Endothelial cell of umbilical vein (primary cell): ENCODE results near the gene DYNC2H1. TPM values are rescaled to one million over a fixed set of nuclear protein-coding genes. Genes with fewer than 3 reads are reported as not detected.

Experiments
- BruUV-seq: library from RNA; stranded (reverse); fragments of 400-500 nt; replicated peaks from 2 replicates; lab custom pipeline; 2021; lab: Mats Ljungman, UMichigan
- CTCF ChIA-PET: fragments of 300-600, 350-600 bp; sonication (Branson Sonifier 250); formaldehyde crosslinking; loops from one replicate; lab custom pipeline; 2021; ENCODE audit warnings: antibody characterized with exemption, inconsistent platforms; lab: Charles Lee
- POLR2A ChIA-PET: fragments of 300-600, 350-600 bp; sonication (Branson Sonifier 250); formaldehyde crosslinking; loops from one replicate; lab custom pipeline; 2021; ENCODE audit warnings: antibody characterized with exemption, inconsistent platforms; lab: Charles Lee
- DNase-seq: peaks from one replicate; pipeline ENCODE4 v3.0.0-alpha.2; 2011; ENCODE audit warnings: low read depth, low spot score
- FAIRE-seq: peaks from 2 replicates; lab custom pipeline; 2011; peaks lifted over from hg19 to GRCh38; lab: Jason Lieb, UNC
- H2AFZ ChIP-seq: 2 replicates; pipeline ENCODE4 v1.6.0; 2012; ENCODE audit warnings: low read depth, low read length, control low read depth, inconsistent platforms
- H3K27ac ChIP-seq: 2 replicates; pipeline ENCODE4 v1.5.1; 2011; ENCODE audit warnings: low read depth, mild to moderate bottlenecking, control low read depth, low read length, moderate library complexity; ENCODE audit not compliant: insufficient read depth
- H3K27me3 ChIP-seq, 2 experiments: 2 replicates each; pipeline versions ENCODE4 v1.6.0 to v1.6.1; 2011; ENCODE audit warnings: low read length in 2 of 2, mixed read lengths in 1 of 2; ENCODE audit not compliant: control insufficient read depth in 2 of 2, insufficient read depth in 2 of 2
- H3K36me3 ChIP-seq, 2 experiments: 2 replicates in 1 of 2; 3 replicates in 1 of 2; pipeline ENCODE4 v1.5.1; 2011; ENCODE audit warnings: low read length in 2 of 2, mild to moderate bottlenecking in 1 of 2, moderate library complexity in 1 of 2; ENCODE audit not compliant: control insufficient read depth in 2 of 2, insufficient read depth in 2 of 2; ENCODE audit errors: extremely low read depth in 1 of 2
- H3K4me1 ChIP-seq: 3 replicates; pipeline ENCODE4 v1.5.1; 2011; ENCODE audit warnings: mild to moderate bottlenecking, low read length; ENCODE audit not compliant: control insufficient read depth, insufficient read depth; ENCODE audit errors: extremely low read depth
- H3K4me2 ChIP-seq: 2 replicates; pipeline ENCODE4 v1.6.1; 2011; ENCODE audit warnings: low read length, control low read depth, mixed read lengths; ENCODE audit not compliant: insufficient read depth
- H3K4me3 ChIP-seq, 3 experiments: fragments of 200-600 bp in 1 of 3; sonication (generic), shearing (Covaris generic) in 1 of 3; replicated peaks in 1 of 3; 2 replicates each; pipeline ENCODE4 v1.5.1; 2011 to 2016; ENCODE audit warnings: control low read depth in 3 of 3, low read length in 3 of 3, mild to moderate bottlenecking in 2 of 3, inconsistent platforms in 1 of 3, low read depth in 1 of 3, moderate library complexity in 1 of 3; ENCODE audit not compliant: insufficient read depth in 1 of 3
- H3K79me2 ChIP-seq: 2 replicates; pipeline ENCODE4 v1.6.0; 2012; ENCODE audit warnings: low read length, inconsistent platforms; ENCODE audit not compliant: control insufficient read depth, insufficient read depth
- H3K9ac ChIP-seq: replicated peaks from 2 replicates; pipeline ENCODE3; 2011; ENCODE audit warnings: low read length, control low read depth; ENCODE audit not compliant: insufficient read depth; ENCODE audit errors: extremely low read depth
- H3K9me1 ChIP-seq: replicated peaks from 3 replicates; pipeline ENCODE4 v1.6.0; 2011; ENCODE audit warnings: mild to moderate bottlenecking, low read length; ENCODE audit not compliant: control insufficient read depth, insufficient read depth; ENCODE audit errors: extremely low read depth
- H3K9me3 ChIP-seq: replicated peaks from 2 replicates; pipeline ENCODE4 v1.5.1; 2012; ENCODE audit warnings: low read length, inconsistent platforms; ENCODE audit not compliant: control insufficient read depth, insufficient read depth
- H4K20me1 ChIP-seq: replicated peaks from 2 replicates; pipeline ENCODE3; 2011; ENCODE audit warnings: mild to moderate bottlenecking, low read length; ENCODE audit not compliant: control insufficient read depth, insufficient read depth; ENCODE audit errors: extremely low read depth
- CTCF ChIP-seq, 2 donors: IDR thresholded peaks; 1 replicate in 1 of 2; 2 replicates in 1 of 2; pipeline ENCODE4 v1.5.1; 2011; ENCODE audit warnings: low read length in 2 of 2, mild to moderate bottlenecking in 2 of 2, moderate library complexity in 2 of 2, control low read depth in 1 of 2, inconsistent platforms in 1 of 2, low read depth in 1 of 2; ENCODE audit not compliant: insufficient read depth in 1 of 2; ENCODE audit errors: extremely low read depth in 1 of 2
- EZH2 ChIP-seq: IDR thresholded peaks from 2 replicates; pipeline ENCODE4 v1.6.1; 2012; ENCODE audit warnings: borderline replicate concordance, low read depth, mild to moderate bottlenecking, moderate library complexity, low read length, inconsistent platforms; ENCODE audit not compliant: severe bottlenecking
- GATA2 ChIP-seq: IDR thresholded peaks from 2 replicates; pipeline ENCODE4 v1.7.0; 2011; ENCODE audit warnings: low read depth, mild to moderate bottlenecking, moderate library complexity, mixed read lengths, low read length; ENCODE audit not compliant: insufficient read length, insufficient read depth
- JUN ChIP-seq: IDR thresholded peaks from 2 replicates; pipeline ENCODE4 v1.6.1; 2011; ENCODE audit warnings: borderline replicate concordance, low read depth; ENCODE audit not compliant: insufficient read length, insufficient read depth
- MYC ChIP-seq: IDR thresholded peaks from one replicate; pipeline ENCODE4 v1.6.1; 2011; ENCODE audit warnings: mild to moderate bottlenecking, low read depth, low read length
- POLR2A ChIP-seq: IDR thresholded peaks from 2 replicates; pipeline ENCODE4 v1.6.1; 2012; ENCODE audit warnings: low read depth, mild to moderate bottlenecking, control low read depth, low read length
- POLR2AphosphoS5 ChIP-seq: IDR thresholded peaks from 2 replicates; pipeline ENCODE4 v1.6.1; 2012; ENCODE audit warnings: low read depth, mild to moderate bottlenecking, control low read depth, low read length, moderate library complexity; ENCODE audit not compliant: insufficient read depth
- dilution Hi-C: fragments of 300-500 bp; cut with MboI; formaldehyde crosslinking; loops from one replicate; pipeline ENCODE4 v1.15.0; 2019; ENCODE audit warnings: low sequenced_read_pairs; ENCODE audit not compliant: extremely low pct_ligation_motif_present
- intact Hi-C: fragments of 100-400 bp; cut with micrococcal nuclease; formaldehyde crosslinking; loops from one replicate; pipeline ENCODE4 v1.10.0; 2022
- polyA plus RNA-seq, 4 experiments: library from polyadenylated mRNA; depleted of rRNA in 3 of 4; stranded (reverse) in 3 of 4; unstranded in 1 of 4; fragments of >200 nt; gene quantifications; 2 replicates each; pipeline versions ENCODE4 v1.2.1 to v1.2.3, GENCODE V29; 2011 to 2012; ENCODE audit warnings: missing spikeins in 1 of 4
- total RNA-seq: library from RNA; stranded (reverse); gene quantifications from 2 replicates; pipeline ENCODE4 v1.2.3, GENCODE V29; 2021
- TF ChIP-seq, protein P1 (sequence below): IDR thresholded peaks from 2 replicates; pipeline ENCODE4 v1.6.1; 2011; ENCODE audit not compliant: insufficient read depth, insufficient read length

Gene DYNC2H1
- total and polyA plus RNA-seq, 2 donors (not counting 3 experiments of a cell fraction or from before 2014, with no cell fraction given), result 1.9 to 4.2 TPM

DNA sequence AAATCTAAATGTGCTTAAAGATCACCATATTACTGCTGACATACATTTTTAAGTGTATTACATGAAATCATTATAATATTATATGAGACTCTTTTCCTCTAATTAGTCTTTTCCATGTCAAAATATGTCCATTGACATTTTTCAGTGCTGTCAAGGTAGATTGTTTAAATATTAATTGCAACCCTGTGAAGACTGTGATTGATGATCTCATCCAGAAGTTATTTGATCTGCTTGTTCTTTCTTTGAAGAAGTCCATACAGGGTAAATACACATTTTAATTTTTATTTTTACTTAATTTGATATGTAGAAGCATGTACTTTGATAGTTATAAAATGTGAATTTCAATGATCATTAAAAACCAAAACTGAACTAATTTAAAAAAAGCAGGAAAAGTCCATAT lies 38.4 kb downstream of the DYNC2H1 start:
- DNase-seq (no peak), FAIRE-seq (no peak)
- TF ChIP-seq POLR2A (no peak), CTCF (IDR thresholded peaks at IDR 0.05; ENCODE audit: extremely low read depth in 1 of 2, insufficient read depth in 1 of 2, low read depth in 1 of 2, low read length in 2 of 2) (no peak)
- no peaks in the 10 kb centered on the region for H3K9me3 ChIP-seq
- H3K79me2 ChIP-seq, result no peaks in the 10 kb centered on the region
- ChIA-PET CTCF (interaction anchor here (0.8 kb wide), 1 partner anchor 14 kb away, joined by 3 read pairs; no protein-coding TSS in a partner anchor), POLR2A (no interaction called here)
- no TSS peak for BruUV-seq
- H4K20me1 ChIP-seq, result no peaks in the 10 kb centered on the region
- dilution Hi-C loops (no loop called here), intact Hi-C loops (no loop called here)
- no peaks in the 10 kb centered on the region for H3K4me1 ChIP-seq
- no peak overlapping the region for H3K27ac ChIP-seq
- no peak overlapping the region for H3K4me3 ChIP-seq
- H3K9ac ChIP-seq, result no peak overlapping the region
- no peak overlapping the region for H2AFZ ChIP-seq
- no peaks in the 10 kb centered on the region for H3K9me1 ChIP-seq
- H3K36me3 ChIP-seq, result no peaks in the 10 kb centered on the region
- no peaks in the 10 kb centered on the region for H3K27me3 ChIP-seq
- H3K4me2 ChIP-seq, result no peak overlapping the region

GRCh38 chr11:103157542-103157941 lies 48.3 kb downstream of the DYNC2H1 start:
- no TSS peak for BruUV-seq
- Histone ChIP-seq H3K9ac (no peak overlapping the region), H3K79me2 (no peaks in the 10 kb centered on the region), H4K20me1 (no peaks in the 10 kb centered on the region), H3K4me2 (no peak overlapping the region), H3K4me3 (no peak overlapping the region), H2AFZ (no peak overlapping the region), H3K27me3 (no peaks in the 10 kb centered on the region), H3K9me3 (no peaks in the 10 kb centered on the region), H3K9me1 (no peaks in the 10 kb centered on the region), H3K27ac (no peak overlapping the region), H3K4me1 (no peaks in the 10 kb centered on the region), H3K36me3 (no peaks in the 10 kb centered on the region)
- POLR2A ChIA-PET, result no interaction called here
- dilution Hi-C loops, result no loop called here
- no peak for FAIRE-seq
- TF ChIP-seq EZH2, result no peak
- TF ChIP-seq CTCF (IDR thresholded peaks at IDR 0.05; ENCODE audit: extremely low read depth in 1 of 2, insufficient read depth in 1 of 2, low read depth in 1 of 2, low read length in 2 of 2), result no peak
- TF ChIP-seq GATA2, result no peak
- TF ChIP-seq MYC, result no peak
- TF ChIP-seq POLR2AphosphoS5, result no peak
- TF ChIP-seq, protein P1, sequence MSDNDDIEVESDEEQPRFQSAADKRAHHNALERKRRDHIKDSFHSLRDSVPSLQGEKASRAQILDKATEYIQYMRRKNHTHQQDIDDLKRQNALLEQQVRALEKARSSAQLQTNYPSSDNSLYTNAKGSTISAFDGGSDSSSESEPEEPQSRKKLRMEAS, result no peak
- TF ChIP-seq JUN, result no peak
- intact Hi-C loops, result no loop called here
- no peak for DNase-seq
- CTCF ChIA-PET, result interaction anchor here (0.8 kb wide), 1 partner anchor 13 kb away, joined by 4 read pairs; no protein-coding TSS in a partner anchor
